OCI-LY7 (cell line): ENCODE results near the gene C3. TPM values are rescaled to one million over a fixed set of nuclear protein-coding genes. Genes with fewer than 3 reads are reported as not detected.
A peak's percentile ranks its signal among the peaks of the same experiment; 100 is the strongest.

Experiments used
- BruUV-seq: library from RNA; stranded (reverse); fragments of 400-500 nt; replicated peaks from 2 replicates; lab custom pipeline; 2021; lab: Mats Ljungman, UMichigan
- CTCF ChIA-PET: fragments of 300-600 bp; sonication (Branson Sonifier 250); formaldehyde crosslinking; loops from one replicate; lab custom pipeline; 2022; ENCODE audit warnings: antibody characterized with exemption; ENCODE audit not compliant: unreplicated experiment; lab: Charles Lee
- POLR2A ChIA-PET: fragments of 300-600 bp; sonication (Branson Sonifier 250); formaldehyde crosslinking; loops from one replicate; lab custom pipeline; 2022; ENCODE audit warnings: antibody characterized with exemption; lab: Charles Lee
- DNase-seq: peaks from one replicate; pipeline ENCODE4 v3.0.0-alpha.2; 2015; ENCODE audit warnings: low spot score
- H2AFZ ChIP-seq: fragments of 200-600 bp; sonication (generic), shearing (Covaris generic); 2 replicates; pipeline ENCODE4 v1.6.1; 2014; ENCODE audit warnings: mild to moderate bottlenecking, antibody characterized with exemption, low read length, moderate library complexity
- H3K27ac ChIP-seq: fragments of 200-600 bp; sonication (generic); 2 replicates; pipeline ENCODE4 v1.5.1; 2014; ENCODE audit warnings: mixed run types, low read depth, mild to moderate bottlenecking, moderate library complexity, low read length, inconsistent platforms; ENCODE audit not compliant: poor library complexity, severe bottlenecking
- H3K36me3 ChIP-seq: fragments of 200-600 bp; sonication (generic); 2 replicates; pipeline ENCODE4 v1.6.1; 2014; ENCODE audit warnings: mild to moderate bottlenecking, antibody characterized with exemption, low read length, moderate library complexity, mixed read lengths; ENCODE audit not compliant: insufficient read depth
- H3K4me1 ChIP-seq: fragments of 200-600 bp; sonication (generic); 2 replicates; pipeline ENCODE4 v1.5.1; 2014; ENCODE audit warnings: mild to moderate bottlenecking, low read length; ENCODE audit not compliant: insufficient read depth, poor library complexity, severe bottlenecking
- H3K4me2 ChIP-seq: fragments of 200-600 bp; sonication (generic); 2 replicates; pipeline ENCODE4 v1.6.1; 2014; ENCODE audit warnings: mild to moderate bottlenecking, low read length
- H3K4me3 ChIP-seq: fragments of 200-600 bp; sonication (generic); 2 replicates; pipeline ENCODE4 v1.5.1; 2014; ENCODE audit warnings: mild to moderate bottlenecking, low read depth, low read length; ENCODE audit not compliant: poor library complexity, severe bottlenecking
- H3K79me2 ChIP-seq: fragments of 200-600 bp; sonication (generic); 2 replicates; pipeline ENCODE4 v1.6.1; 2016; ENCODE audit warnings: low read depth, mild to moderate bottlenecking, low read length, moderate library complexity, mixed read lengths; ENCODE audit not compliant: insufficient read depth
- H3K9me2 ChIP-seq: fragments of 200-600 bp; sonication (generic); 2 replicates; pipeline ENCODE4 v1.6.1; 2016; ENCODE audit warnings: mild to moderate bottlenecking, low read length, mixed read lengths; ENCODE audit not compliant: insufficient read depth
- H3K9me3 ChIP-seq: fragments of 200-600 bp; sonication (generic); 2 replicates; pipeline ENCODE4 v1.6.1; 2014; ENCODE audit warnings: mild to moderate bottlenecking, mixed run types, low read length, mixed read lengths
- H4K20me1 ChIP-seq: fragments of 200-600 bp; sonication (generic); 2 replicates; pipeline ENCODE4 v1.6.1; 2014; ENCODE audit warnings: mild to moderate bottlenecking, antibody characterized with exemption, low read length, moderate library complexity, mixed read lengths; ENCODE audit not compliant: insufficient read depth
- CTCF ChIP-seq: fragments of 200-600 bp; sonication (generic); conservative IDR thresholded peaks from 2 replicates; pipeline ENCODE4 v1.5.1; 2014; ENCODE audit warnings: mild to moderate bottlenecking, antibody characterized with exemption, low read length, moderate library complexity, mixed read lengths
- EZH2phosphoT487 ChIP-seq: fragments of 200-600 bp; sonication (generic); IDR thresholded peaks from 2 replicates; pipeline ENCODE4 v1.6.1; 2018; ENCODE audit warnings: low read depth, borderline replicate concordance, mild to moderate bottlenecking, mixed run types, antibody characterized with exemption, low read length, moderate library complexity, mixed read lengths
- intact Hi-C: fragments of 100-400 bp; cut with micrococcal nuclease; formaldehyde crosslinking; loops from one replicate; pipeline ENCODE4 v1.10.0; 2022; ENCODE audit not compliant: unreplicated experiment
- total RNA-seq, 2 experiments: library from RNA; depleted of rRNA in 1 of 2; stranded (reverse); fragments of >200 nt in 1 of 2; shearing (Covaris generic) in 1 of 2; gene quantifications; 2 replicates each; pipeline ENCODE4 v1.2.3, GENCODE V29; 2014 to 2022

The C3 gene
- total RNA-seq, 2 experiments from 2014 or later: 0.13 TPM; not detected in 1

- no peaks in the 10 kb centered on the region for H3K9me3 ChIP-seq
- H3K79me2 ChIP-seq: no peaks in the 10 kb centered on the region
- H2AFZ ChIP-seq: peak overlapping the region; percentile 76
- TF ChIP-seq CTCF: no peak
- no peak for TF ChIP-seq EZH2phosphoT487
- DNase-seq: peak; percentile 81
- H4K20me1 ChIP-seq: no peaks in the 10 kb centered on the region
- CTCF ChIA-PET: interaction anchor here (0.8 kb wide), 1 partner anchor 37 kb away, joined by 3 read pairs; no protein-coding TSS in a partner anchor
- H3K4me1 ChIP-seq: peaks cover 28% of the 10 kb centered on the region
- peak overlapping the region; percentile 84 for H3K4me2 ChIP-seq
- BruUV-seq: no TSS peak
- no peaks in the 10 kb centered on the region for H3K36me3 ChIP-seq
- intact Hi-C loops: loop anchor here (1.0 kb wide), 1 partner anchor 29 kb away; no protein-coding TSS in a partner anchor
- H3K9me2 ChIP-seq: no peaks in the 10 kb centered on the region
- peak overlapping the region; percentile 47 for H3K27ac ChIP-seq
- POLR2A ChIA-PET: no interaction called here
- H3K4me3 ChIP-seq: peak overlapping the region; percentile 75
Observed at GRCh38 chr19:6767081-6767356, 46.6 kb upstream of the C3 start.

- CTCF ChIA-PET: interaction anchor here (0.8 kb wide), 1 partner anchor 38 kb away, joined by 3 read pairs; no protein-coding TSS in a partner anchor
- Histone ChIP-seq H3K79me2 (no peaks in the 10 kb centered on the region), H2AFZ (peak overlapping the region; percentile 76), H3K9me3 (no peaks in the 10 kb centered on the region), H4K20me1 (no peaks in the 10 kb centered on the region), H3K27ac (peak overlapping the region; percentile 47), H3K4me1 (peaks cover 28% of the 10 kb centered on the region), H3K9me2 (no peaks in the 10 kb centered on the region), H3K36me3 (no peaks in the 10 kb centered on the region), H3K4me2 (peak overlapping the region; percentile 84), H3K4me3 (peak overlapping the region; percentile 75)
- POLR2A ChIA-PET: no interaction called here
- TF ChIP-seq EZH2phosphoT487: no peak
- TF ChIP-seq CTCF: no peak
- intact Hi-C loops: loop anchor here (1.0 kb wide), 1 partner anchor 28 kb away; no protein-coding TSS in a partner anchor
- BruUV-seq: TSS peak; percentile 79
- DNase-seq: peak; percentile 39
Observed at GRCh38 chr19:6766357-6767080, 46.1 kb upstream of the C3 start.
